ENCODE results near the gene GRK4. TPM values are rescaled to one million over a fixed set of nuclear protein-coding genes. Genes with fewer than 3 reads are reported as not detected.

The GRK4 gene
- total and polyA plus RNA-seq, 2 of the 4 experiments (the other 2 are of a cell fraction): 1.6 to 2.2 TPM

DNA sequence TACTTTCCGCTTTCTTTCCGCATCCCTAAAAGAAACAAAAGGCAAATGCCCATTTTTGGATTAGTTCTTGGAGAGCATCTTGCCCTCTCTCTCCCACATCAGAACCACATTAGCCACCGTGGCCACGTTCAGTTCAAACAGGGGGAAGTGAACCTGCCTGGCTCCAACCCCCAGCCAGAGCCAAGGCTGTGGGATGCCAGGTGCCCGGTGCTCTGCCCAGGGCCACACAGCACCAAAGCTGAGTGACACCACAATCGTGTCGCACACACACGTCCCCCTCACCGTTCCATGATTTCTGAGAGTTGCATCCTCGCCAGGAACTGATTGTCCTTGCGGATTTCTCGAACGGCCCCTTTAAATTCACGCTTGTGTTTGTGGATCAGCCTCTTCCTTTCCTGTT is 24.5 kb upstream of the GRK4 start:
- ATAC-seq (ENCODE audit: low read depth) (no peak), DNase-seq (no peak)
- Histone ChIP-seq H3K14ac (replicated peaks; ENCODE audit: low read depth, low read length) (no peak overlapping the region), H2BK20ac (ENCODE audit: low read depth, low read length) (no peak overlapping the region), H3K9ac (ENCODE audit: low read depth, low read length) (no peak overlapping the region), H3K79me1 (ENCODE audit: low read depth in 1 of 2, low read length in 2 of 2) (peaks cover 26 to 64% of the 10 kb centered on the region in 2 experiments; a peak in 3 of 4 replicates), H3K4ac (ENCODE audit: low read depth, low read length) (no peak overlapping the region), H4K91ac (ENCODE audit: insufficient read depth, low read depth, low read length) (no peak overlapping the region), H3K18ac (ENCODE audit: low read depth, low read length) (no peak overlapping the region), H3K56ac (ENCODE audit: extremely low read depth, insufficient read depth, low read length) (no peak overlapping the region), H4K5ac (ENCODE audit: low read depth, low read length) (no peak overlapping the region), H3K23ac (ENCODE audit: low read depth, low read length) (no peak overlapping the region), H3K4me1 (ENCODE audit: control insufficient read depth, insufficient read depth, low read length) (peaks cover 8% of the 10 kb centered on the region), H3K9me3 (ENCODE audit: control insufficient read depth, insufficient read depth, low read length) (no peaks in the 10 kb centered on the region), H4K20me1 (ENCODE audit: insufficient read depth, low read length) (peaks cover 51% of the 10 kb centered on the region), H4K8ac (ENCODE audit: low read depth in 2 of 2, low read length in 2 of 2) (no peak overlapping the region), H2AK9ac (replicated peaks; ENCODE audit: low read depth, low read length, poor library complexity) (no peak overlapping the region), H3K27me3 (ENCODE audit: control insufficient read depth, insufficient read depth, low read length) (no peaks in the 10 kb centered on the region), H2AK5ac (ENCODE audit: low read depth, low read length) (no peak overlapping the region), H3K27ac (ENCODE audit: insufficient read depth, low read length) (no peak overlapping the region), H2BK15ac (ENCODE audit: low read depth, low read length) (no peak overlapping the region), H3K9me1 (ENCODE audit: insufficient read depth, low read length) (peaks cover 9% of the 10 kb centered on the region; the same call in 1 of the 2 replicates), H2BK120ac (ENCODE audit: low read depth, low read length) (no peak overlapping the region), H2AFZ (replicated peaks; ENCODE audit: low read length, poor library complexity) (no peak overlapping the region), H3K4me2 (ENCODE audit: low read depth, low read length) (no peak overlapping the region), H3K36me3 (ENCODE audit: control insufficient read depth, insufficient read depth, low read length) (peaks cover 63% of the 10 kb centered on the region), H2BK5ac (ENCODE audit: low read depth, low read length, poor library complexity, severe bottlenecking) (no peak overlapping the region), H3K4me3 (ENCODE audit: insufficient read depth, low read depth, low read length) (no peak overlapping the region)
- no peak for TF ChIP-seq MXI1 (IDR thresholded peaks at IDR 0.05; ENCODE audit: borderline replicate concordance, low read depth, low read length)
- no peak for TF ChIP-seq RCOR1 (IDR thresholded peaks at IDR 0.05; ENCODE audit: insufficient replicate concordance, low read length)
- TF ChIP-seq, protein P1, sequence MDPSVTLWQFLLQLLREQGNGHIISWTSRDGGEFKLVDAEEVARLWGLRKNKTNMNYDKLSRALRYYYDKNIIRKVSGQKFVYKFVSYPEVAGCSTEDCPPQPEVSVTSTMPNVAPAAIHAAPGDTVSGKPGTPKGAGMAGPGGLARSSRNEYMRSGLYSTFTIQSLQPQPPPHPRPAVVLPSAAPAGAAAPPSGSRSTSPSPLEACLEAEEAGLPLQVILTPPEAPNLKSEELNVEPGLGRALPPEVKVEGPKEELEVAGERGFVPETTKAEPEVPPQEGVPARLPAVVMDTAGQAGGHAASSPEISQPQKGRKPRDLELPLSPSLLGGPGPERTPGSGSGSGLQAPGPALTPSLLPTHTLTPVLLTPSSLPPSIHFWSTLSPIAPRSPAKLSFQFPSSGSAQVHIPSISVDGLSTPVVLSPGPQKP (IDR thresholded peaks at IDR 0.05; ENCODE audit: borderline replicate concordance, low read depth, low read length): no peak
- no peak for TF ChIP-seq POLR2A (IDR thresholded peaks at IDR 0.05; ENCODE audit: low read depth, low read length)
- TF ChIP-seq RFX5 (IDR thresholded peaks at IDR 0.05; ENCODE audit: low read depth, low read length): no peak
- TF ChIP-seq CEBPB (IDR thresholded peaks at IDR 0.05; ENCODE audit: low read depth, low read length): no peak
- TF ChIP-seq FOS (IDR thresholded peaks at IDR 0.05; ENCODE audit: low read depth, low read length): no peak
- TF ChIP-seq RAD21 (IDR thresholded peaks at IDR 0.05; ENCODE audit: low read length): no peak
- TF ChIP-seq, protein P2, sequence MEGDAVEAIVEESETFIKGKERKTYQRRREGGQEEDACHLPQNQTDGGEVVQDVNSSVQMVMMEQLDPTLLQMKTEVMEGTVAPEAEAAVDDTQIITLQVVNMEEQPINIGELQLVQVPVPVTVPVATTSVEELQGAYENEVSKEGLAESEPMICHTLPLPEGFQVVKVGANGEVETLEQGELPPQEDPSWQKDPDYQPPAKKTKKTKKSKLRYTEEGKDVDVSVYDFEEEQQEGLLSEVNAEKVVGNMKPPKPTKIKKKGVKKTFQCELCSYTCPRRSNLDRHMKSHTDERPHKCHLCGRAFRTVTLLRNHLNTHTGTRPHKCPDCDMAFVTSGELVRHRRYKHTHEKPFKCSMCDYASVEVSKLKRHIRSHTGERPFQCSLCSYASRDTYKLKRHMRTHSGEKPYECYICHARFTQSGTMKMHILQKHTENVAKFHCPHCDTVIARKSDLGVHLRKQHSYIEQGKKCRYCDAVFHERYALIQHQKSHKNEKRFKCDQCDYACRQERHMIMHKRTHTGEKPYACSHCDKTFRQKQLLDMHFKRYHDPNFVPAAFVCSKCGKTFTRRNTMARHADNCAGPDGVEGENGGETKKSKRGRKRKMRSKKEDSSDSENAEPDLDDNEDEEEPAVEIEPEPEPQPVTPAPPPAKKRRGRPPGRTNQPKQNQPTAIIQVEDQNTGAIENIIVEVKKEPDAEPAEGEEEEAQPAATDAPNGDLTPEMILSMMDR (conservative IDR thresholded peaks at IDR 0.05; ENCODE audit: low read depth, low read length): no peak
- TF ChIP-seq SMC3 (IDR thresholded peaks at IDR 0.05; ENCODE audit: low read depth, low read length): no peak
- no peak for TF ChIP-seq BHLHE40 (IDR thresholded peaks at IDR 0.05; ENCODE audit: low read depth, low read length)
- TF ChIP-seq, protein P3, sequence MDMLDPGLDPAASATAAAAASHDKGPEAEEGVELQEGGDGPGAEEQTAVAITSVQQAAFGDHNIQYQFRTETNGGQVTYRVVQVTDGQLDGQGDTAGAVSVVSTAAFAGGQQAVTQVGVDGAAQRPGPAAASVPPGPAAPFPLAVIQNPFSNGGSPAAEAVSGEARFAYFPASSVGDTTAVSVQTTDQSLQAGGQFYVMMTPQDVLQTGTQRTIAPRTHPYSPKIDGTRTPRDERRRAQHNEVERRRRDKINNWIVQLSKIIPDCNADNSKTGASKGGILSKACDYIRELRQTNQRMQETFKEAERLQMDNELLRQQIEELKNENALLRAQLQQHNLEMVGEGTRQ (IDR thresholded peaks at IDR 0.05; ENCODE audit: low read depth, low read length): no peak
- no peak for TF ChIP-seq MAZ (IDR thresholded peaks at IDR 0.05; ENCODE audit: borderline replicate concordance, low read depth, low read length)
- TF ChIP-seq NFE2L2 (IDR thresholded peaks at IDR 0.05; ENCODE audit: low read depth, low read length): no peak
- no peak for TF ChIP-seq CHD1 (IDR thresholded peaks at IDR 0.05; ENCODE audit: low read depth, low read length)
- no peak for TF ChIP-seq MAFK (IDR thresholded peaks at IDR 0.05; ENCODE audit: low read depth, low read length)
- WGBS, 2 experiments (ENCODE audit: extremely low coverage in 2 of 2, insufficient read length in 1 of 2): 97% methylated on average over 12 of the region's 14 CpGs; no CpG with 5 or more reads in 1 of the 2 experiments
- TSS peak; percentile 86 for BruUV-seq (replicated peaks)
- ChIA-PET CTCF (interaction anchor here (0.5 kb wide), 1 partner anchor 108 kb away, joined by 3 read pairs; no protein-coding TSS in a partner anchor), POLR2A (ENCODE audit: unreplicated experiment) (no interaction called here)
- in situ Hi-C loops (cut with MboI; ENCODE audit: low sequenced_read_pairs): no loop called here
- dilution Hi-C loops (cut with HindIII; ENCODE audit: low sequenced_read_pairs, unreplicated experiment): no loop called here
- intact Hi-C loops (cut with micrococcal nuclease): no loop called here
